A549 (cell line): ENCODE measurements around the gene EPHB1. TPM values are rescaled to one million over a fixed set of nuclear protein-coding genes. Genes with fewer than 3 reads are reported as not detected.

ENCODE experiments used
- ATAC-seq, 2 experiments: fragments of 200-7000 bp in 1 of 2; fragments of >200 bp in 1 of 2; cut with Nextera tagmentation in 1 of 2; cut with Tn5 transposase in 1 of 2; 3 replicates each; pipeline versions ENCODE4 v1.8.0 to v1.9.1; 2018 to 2020; ENCODE audit warnings: mild to moderate bottlenecking in 1 of 2, moderate library complexity in 1 of 2
- CTCF ChIA-PET: fragments of 300-600 bp; sonication (Branson Sonifier 250); formaldehyde crosslinking; extraction: SDS; loops from one replicate; lab custom pipeline; 2021; ENCODE audit warnings: antibody characterized with exemption, inconsistent platforms; lab: Yijun Ruan, JAX
- POLR2A ChIA-PET: fragments of 350-600 bp; formaldehyde crosslinking; extraction: SDS; loops from one replicate; lab custom pipeline; 2021; ENCODE audit warnings: antibody characterized with exemption, inconsistent platforms; lab: Yijun Ruan, JAX
- DNase-seq, 2 experiments: peaks; one replicate each; pipeline versions ENCODE4 v3.0.0 to v3.0.0-alpha.2; 2011 to 2016; ENCODE audit warnings: low read depth in 1 of 2, low spot score in 1 of 2
- FAIRE-seq: peaks from 2 replicates; lab custom pipeline; 2011; peaks lifted over from hg19 to GRCh38; lab: Jason Lieb, UNC
- H3K27ac ChIP-seq, 2 experiments: fragments of >200 bp; sonication (Bioruptor Twin); formaldehyde crosslinking; 3 replicates each; pipeline ENCODE4 v1.5.1; 2016 to 2017
- H3K4me1 ChIP-seq: fragments of >200 bp; sonication (Bioruptor Twin); formaldehyde crosslinking; 3 replicates; pipeline ENCODE4 v1.6.1; 2016
- H3K4me2 ChIP-seq: fragments of >200 bp; sonication (Bioruptor Twin); formaldehyde crosslinking; 3 replicates; pipeline ENCODE4 v1.6.1; 2016
- H3K4me3 ChIP-seq: fragments of >200 bp; sonication (Bioruptor Twin); formaldehyde crosslinking; 3 replicates; pipeline ENCODE4 v1.5.1; 2016
- H3K9me3 ChIP-seq: fragments of >200 bp; sonication (Bioruptor Twin); formaldehyde crosslinking; 3 replicates; pipeline ENCODE4 v1.6.1; 2016
- EP300 ChIP-seq, 2 experiments: fragments of >200 bp; sonication (Bioruptor Twin); formaldehyde crosslinking; IDR thresholded peaks; 2 replicates in 1 of 2; 3 replicates in 1 of 2; pipeline ENCODE4 v1.6.1; 2016 to 2017
- FOSB ChIP-seq: fragments of 250-450 bp; sonication (Bioruptor Pico); IDR thresholded peaks from 2 replicates; pipeline ENCODE4 v1.5.0; 2020; ENCODE audit warnings: mild to moderate bottlenecking, moderate library complexity
- FOSL2 ChIP-seq, 2 experiments: fragments of 450-650 bp in 1 of 2; fragments of >200 bp in 1 of 2; sonication (Bioruptor Twin) in 1 of 2; formaldehyde crosslinking; IDR thresholded peaks; 2 replicates each; pipeline versions ENCODE4 v1.5.0 to v1.6.1; 2016 to 2020; ENCODE audit warnings: mild to moderate bottlenecking in 1 of 2, moderate library complexity in 1 of 2
- FOXS1 ChIP-seq: fragments of 250-450 bp; sonication (Bioruptor Pico); IDR thresholded peaks from 2 replicates; pipeline ENCODE4 v1.5.0; 2020; ENCODE audit warnings: mild to moderate bottlenecking, moderate library complexity
- GATA3 ChIP-seq: IDR thresholded peaks from 2 replicates; pipeline ENCODE4 v1.6.1; 2012; ENCODE audit warnings: borderline replicate concordance
- HEYL ChIP-seq: fragments of 250-450 bp; sonication (Bioruptor Pico); IDR thresholded peaks from 2 replicates; pipeline ENCODE4 v1.8.0; 2021; ENCODE audit warnings: mild to moderate bottlenecking, moderate library complexity
- HOXA7 ChIP-seq: fragments of 250-450 bp; sonication (Bioruptor Pico); IDR thresholded peaks from 2 replicates; pipeline ENCODE4 v1.5.0; 2020; ENCODE audit warnings: mild to moderate bottlenecking, moderate library complexity
- HOXB5 ChIP-seq: fragments of 250-450 bp; sonication (Bioruptor Pico); IDR thresholded peaks from 2 replicates; pipeline ENCODE4 v1.5.0; 2020; ENCODE audit warnings: mild to moderate bottlenecking, moderate library complexity
- KDM1A ChIP-seq: fragments of 200-600 bp; sonication (generic); IDR thresholded peaks from 2 replicates; pipeline ENCODE4 v1.6.1; 2016; ENCODE audit warnings: low read depth, mild to moderate bottlenecking
- KDM5A ChIP-seq: fragments of 200-600 bp; sonication (generic); IDR thresholded peaks from 2 replicates; pipeline ENCODE4 v1.6.1; 2016; ENCODE audit warnings: antibody characterized with exemption, mild to moderate bottlenecking
- MAZ ChIP-seq: fragments of 150-350 bp; IDR thresholded peaks from 2 replicates; pipeline ENCODE4 v1.6.1; 2014; ENCODE audit warnings: antibody characterized with exemption, low read depth, low read length, borderline replicate concordance
- MYC ChIP-seq: IDR thresholded peaks from 2 replicates; pipeline ENCODE4 v1.6.1; 2012; ENCODE audit warnings: mild to moderate bottlenecking, inconsistent platforms, low read length, improper control_type of control experiment, borderline replicate concordance
- NPAS2 ChIP-seq: fragments of 250-450 bp; sonication (Bioruptor Pico); IDR thresholded peaks from 2 replicates; pipeline ENCODE4 v1.8.0; 2022; ENCODE audit warnings: mild to moderate bottlenecking, moderate library complexity, borderline replicate concordance
- RARB ChIP-seq: fragments of 250-450 bp; sonication (Bioruptor Pico); IDR thresholded peaks from 2 replicates; pipeline ENCODE4 v1.8.0; 2021; ENCODE audit warnings: mild to moderate bottlenecking, moderate library complexity
- RFX5 ChIP-seq: fragments of 450-650 bp; IDR thresholded peaks from 2 replicates; pipeline ENCODE4 v1.7.1; 2014; ENCODE audit warnings: antibody characterized with exemption, mild to moderate bottlenecking, moderate library complexity
- RNF2 ChIP-seq: fragments of 200-600 bp; sonication (generic); IDR thresholded peaks from 2 replicates; pipeline ENCODE4 v1.6.1; 2016; ENCODE audit warnings: low read depth, mild to moderate bottlenecking, antibody characterized with exemption, moderate library complexity, borderline replicate concordance
- SMC3 ChIP-seq: fragments of >200 bp; sonication (Bioruptor Twin); formaldehyde crosslinking; IDR thresholded peaks from 3 replicates; pipeline ENCODE4 v1.6.1; 2018; ENCODE audit warnings: inconsistent platforms
- TP53 ChIP-seq: fragments of 250-450 bp; sonication (Bioruptor Pico); IDR thresholded peaks from 2 replicates; pipeline ENCODE4 v1.5.0; 2021; ENCODE audit warnings: mild to moderate bottlenecking, moderate library complexity
- ZFP36 ChIP-seq: fragments of 450-650 bp; IDR thresholded peaks from 2 replicates; pipeline ENCODE4 v1.6.1; 2014; ENCODE audit warnings: borderline replicate concordance; ENCODE audit not compliant: partially characterized antibody
- WGBS: methylation state at CpG from one replicate; pipeline ENCODE4 v1.1.6; 2017; ENCODE audit errors: missing lambda C conversion rate; 5-methylcytosine and 5-hydroxymethylcytosine counted together
- polyA plus RNA-seq, 4 experiments: library from polyadenylated mRNA; depleted of rRNA in 3 of 4; stranded (reverse); fragments of >200 nt; fragmentation: RNase III in 1 of 4; extraction: RNeasy Plus Mini Kit Qiagen cat#74134 plus additional on column Dnase treatment in 1 of 4; gene quantifications; 2 replicates in 3 of 4; 3 replicates in 1 of 4; pipeline ENCODE4 v1.2.3, GENCODE V29; 2011 to 2017
- TF ChIP-seq, protein P1 (sequence below): fragments of 200-600 bp; sonication (generic); IDR thresholded peaks from 2 replicates; pipeline ENCODE4 v1.6.1; 2016; ENCODE audit warnings: antibody characterized with exemption, mild to moderate bottlenecking, moderate library complexity
- TF ChIP-seq, protein P2 (sequence below): IDR thresholded peaks from 2 replicates; pipeline ENCODE4 v1.6.1; 2012
- TF ChIP-seq, protein P3 (sequence below): IDR thresholded peaks from 2 replicates; pipeline ENCODE4 v1.6.1; 2012
- TF ChIP-seq, protein P4 (sequence below): fragments of >200 bp; sonication (Bioruptor Twin); formaldehyde crosslinking; IDR thresholded peaks from 2 replicates; pipeline ENCODE4 v1.6.1; 2016
- TF ChIP-seq, protein P5 (sequence below): fragments of >200 bp; sonication (Bioruptor Twin); formaldehyde crosslinking; IDR thresholded peaks from 3 replicates; pipeline ENCODE4 v1.6.1; 2016

Gene EPHB1
- polyA plus RNA-seq, 2 of the 4 experiments (the other 2 are of a cell fraction), result 0.18 to 0.21 TPM

DNA sequence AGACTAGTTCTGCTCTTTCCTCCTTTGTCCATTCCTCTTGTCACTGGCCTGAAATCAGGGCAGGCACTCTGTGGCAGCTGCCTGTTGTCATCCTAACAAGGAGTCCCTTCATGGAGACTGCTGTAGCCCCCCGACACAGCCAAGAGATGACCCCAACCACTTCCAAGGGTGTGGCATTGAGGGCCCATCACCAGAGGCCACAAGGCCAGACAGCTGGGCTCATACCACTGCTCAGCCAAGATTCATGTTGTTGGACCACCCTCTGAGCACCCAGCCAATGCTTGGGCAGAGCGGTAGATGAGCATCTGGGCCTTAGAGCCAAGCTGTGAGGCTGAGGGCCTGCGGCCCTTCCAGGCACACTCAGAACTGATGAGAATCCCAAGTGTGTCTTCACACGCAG lies 85.4 kb downstream of the EPHB1 start:
- no peak overlapping the region for H3K4me2 ChIP-seq
- H3K27ac ChIP-seq, result no peak overlapping the region
- DNase-seq, result no peak
- no CpG with 5 or more reads among the region's 4 CpGs for whole genome bisulfite sequencing
- no peak for FAIRE-seq
- H3K4me1 ChIP-seq, result no peaks in the 10 kb centered on the region
- TF ChIP-seq NPAS2 (CRISPR knock-in tag) (no peak), RNF2 (no peak), EP300 (IDR thresholded peaks at IDR 0.05) (no peak), RARB (CRISPR knock-in tag) (no peak), SMC3 (no peak), FOXS1 (CRISPR knock-in tag) (no peak), KDM1A (no peak), MYC (no peak)
- TF ChIP-seq, protein P1, sequence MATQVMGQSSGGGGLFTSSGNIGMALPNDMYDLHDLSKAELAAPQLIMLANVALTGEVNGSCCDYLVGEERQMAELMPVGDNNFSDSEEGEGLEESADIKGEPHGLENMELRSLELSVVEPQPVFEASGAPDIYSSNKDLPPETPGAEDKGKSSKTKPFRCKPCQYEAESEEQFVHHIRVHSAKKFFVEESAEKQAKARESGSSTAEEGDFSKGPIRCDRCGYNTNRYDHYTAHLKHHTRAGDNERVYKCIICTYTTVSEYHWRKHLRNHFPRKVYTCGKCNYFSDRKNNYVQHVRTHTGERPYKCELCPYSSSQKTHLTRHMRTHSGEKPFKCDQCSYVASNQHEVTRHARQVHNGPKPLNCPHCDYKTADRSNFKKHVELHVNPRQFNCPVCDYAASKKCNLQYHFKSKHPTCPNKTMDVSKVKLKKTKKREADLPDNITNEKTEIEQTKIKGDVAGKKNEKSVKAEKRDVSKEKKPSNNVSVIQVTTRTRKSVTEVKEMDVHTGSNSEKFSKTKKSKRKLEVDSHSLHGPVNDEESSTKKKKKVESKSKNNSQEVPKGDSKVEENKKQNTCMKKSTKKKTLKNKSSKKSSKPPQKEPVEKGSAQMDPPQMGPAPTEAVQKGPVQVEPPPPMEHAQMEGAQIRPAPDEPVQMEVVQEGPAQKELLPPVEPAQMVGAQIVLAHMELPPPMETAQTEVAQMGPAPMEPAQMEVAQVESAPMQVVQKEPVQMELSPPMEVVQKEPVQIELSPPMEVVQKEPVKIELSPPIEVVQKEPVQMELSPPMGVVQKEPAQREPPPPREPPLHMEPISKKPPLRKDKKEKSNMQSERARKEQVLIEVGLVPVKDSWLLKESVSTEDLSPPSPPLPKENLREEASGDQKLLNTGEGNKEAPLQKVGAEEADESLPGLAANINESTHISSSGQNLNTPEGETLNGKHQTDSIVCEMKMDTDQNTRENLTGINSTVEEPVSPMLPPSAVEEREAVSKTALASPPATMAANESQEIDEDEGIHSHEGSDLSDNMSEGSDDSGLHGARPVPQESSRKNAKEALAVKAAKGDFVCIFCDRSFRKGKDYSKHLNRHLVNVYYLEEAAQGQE, result no peak
- POLR2A ChIA-PET, result no interaction called here
- ATAC-seq, result no peak
- no peak overlapping the region for H3K4me3 ChIP-seq
- CTCF ChIA-PET, result no interaction called here
- H3K9me3 ChIP-seq, result no peaks in the 10 kb centered on the region

DNA sequence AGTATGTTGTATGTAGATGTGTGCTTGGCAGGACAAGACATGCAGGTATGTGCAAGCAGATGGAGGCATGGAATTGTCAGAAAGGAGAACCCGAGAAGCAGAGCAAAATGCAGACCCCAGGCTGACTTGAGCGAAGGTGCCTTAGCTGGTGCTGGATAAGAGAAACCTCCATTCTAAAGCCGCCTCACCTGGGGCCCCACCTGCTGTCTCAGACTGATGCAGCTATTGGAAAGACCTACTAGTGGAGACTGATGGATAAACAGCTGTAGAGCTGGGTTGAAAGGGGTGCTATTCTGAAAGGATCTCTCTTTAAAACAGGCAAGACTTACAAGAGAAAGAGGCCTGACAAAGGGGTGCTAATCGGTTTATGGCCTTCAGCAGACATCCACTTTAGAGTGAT lies 86.2 kb downstream of the EPHB1 start:
- FAIRE-seq (no peak), DNase-seq (no peak), ATAC-seq (no peak)
- H3K27ac ChIP-seq, result no peak overlapping the region
- H3K9me3 ChIP-seq, result no peaks in the 10 kb centered on the region
- H3K4me1 ChIP-seq, result no peaks in the 10 kb centered on the region
- WGBS, result 6% methylated on average over 4 of the region's 4 CpGs
- no peak overlapping the region for H3K4me3 ChIP-seq
- TF ChIP-seq FOSB (CRISPR knock-in tag) (no peak), HOXA7 (CRISPR knock-in tag) (no peak), KDM5A (no peak)
- ChIA-PET POLR2A (no interaction called here), CTCF (no interaction called here)
- H3K4me2 ChIP-seq, result no peak overlapping the region

DNA sequence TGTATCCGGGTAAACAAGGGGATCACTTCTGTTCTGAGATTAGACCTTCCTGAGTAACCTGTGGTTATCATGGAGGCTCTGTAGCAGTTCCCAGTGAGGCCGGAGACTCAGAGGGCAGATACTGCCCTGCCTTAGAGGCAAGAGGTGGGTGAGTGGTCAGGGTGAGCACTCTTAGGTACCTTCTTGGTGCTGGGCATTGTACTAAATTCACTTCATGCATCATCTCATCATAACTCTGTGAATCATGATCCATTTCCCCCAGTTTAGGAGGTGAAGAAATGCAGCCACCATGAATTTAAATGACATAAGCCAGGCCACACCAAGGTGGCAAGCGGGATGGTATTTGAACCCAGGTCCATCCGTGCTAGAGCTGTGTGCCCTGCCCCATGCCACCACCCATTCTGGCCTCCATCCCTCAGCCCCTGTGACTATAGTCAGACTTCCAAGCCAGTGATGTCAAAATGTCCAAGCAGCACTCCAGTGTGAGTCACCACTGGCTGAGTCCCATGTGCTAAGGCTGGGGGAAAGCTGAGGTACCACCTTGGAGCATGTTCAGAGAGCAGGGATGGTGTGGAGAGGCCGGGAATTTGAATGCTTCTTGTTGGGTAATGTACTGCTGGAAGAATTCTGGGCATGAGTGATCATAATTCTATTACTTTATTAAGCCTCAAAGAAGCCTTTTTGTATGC lies 88.8 kb downstream of the EPHB1 start:
- Histone ChIP-seq H3K4me3 (no peak overlapping the region), H3K9me3 (no peaks in the 10 kb centered on the region), H3K27ac (no peak overlapping the region), H3K4me2 (no peak overlapping the region), H3K4me1 (no peaks in the 10 kb centered on the region)
- DNase-seq, result no peak
- FAIRE-seq, result no peak
- ChIA-PET CTCF (no interaction called here), POLR2A (no interaction called here)
- 15% methylated on average over 3 of the region's 5 CpGs for WGBS
- ATAC-seq, result no peak
- TF ChIP-seq RFX5 (no peak), HEYL (CRISPR knock-in tag) (no peak), GATA3 (no peak), ZFP36 (no peak), MAZ (no peak), TP53 (no peak), FOSL2 (IDR thresholded peaks at IDR 0.05) (no peak), FOSL2 (CRISPR knock-in tag; IDR thresholded peaks at IDR 0.05) (no peak), KDM5A (no peak), HOXB5 (no peak)
- TF ChIP-seq, protein P1, result no peak
- TF ChIP-seq, protein P2, sequence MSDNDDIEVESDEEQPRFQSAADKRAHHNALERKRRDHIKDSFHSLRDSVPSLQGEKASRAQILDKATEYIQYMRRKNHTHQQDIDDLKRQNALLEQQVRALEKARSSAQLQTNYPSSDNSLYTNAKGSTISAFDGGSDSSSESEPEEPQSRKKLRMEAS, result no peak
- TF ChIP-seq, protein P3, sequence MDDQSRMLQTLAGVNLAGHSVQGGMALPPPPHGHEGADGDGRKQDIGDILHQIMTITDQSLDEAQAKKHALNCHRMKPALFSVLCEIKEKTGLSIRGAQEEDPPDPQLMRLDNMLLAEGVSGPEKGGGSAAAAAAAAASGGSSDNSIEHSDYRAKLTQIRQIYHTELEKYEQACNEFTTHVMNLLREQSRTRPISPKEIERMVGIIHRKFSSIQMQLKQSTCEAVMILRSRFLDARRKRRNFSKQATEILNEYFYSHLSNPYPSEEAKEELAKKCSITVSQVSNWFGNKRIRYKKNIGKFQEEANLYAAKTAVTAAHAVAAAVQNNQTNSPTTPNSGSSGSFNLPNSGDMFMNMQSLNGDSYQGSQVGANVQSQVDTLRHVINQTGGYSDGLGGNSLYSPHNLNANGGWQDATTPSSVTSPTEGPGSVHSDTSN, result no peak
- TF ChIP-seq, protein P4, sequence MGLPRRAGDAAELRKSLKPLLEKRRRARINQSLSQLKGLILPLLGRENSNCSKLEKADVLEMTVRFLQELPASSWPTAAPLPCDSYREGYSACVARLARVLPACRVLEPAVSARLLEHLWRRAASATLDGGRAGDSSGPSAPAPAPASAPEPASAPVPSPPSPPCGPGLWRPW, result no peak
- TF ChIP-seq, protein P5, sequence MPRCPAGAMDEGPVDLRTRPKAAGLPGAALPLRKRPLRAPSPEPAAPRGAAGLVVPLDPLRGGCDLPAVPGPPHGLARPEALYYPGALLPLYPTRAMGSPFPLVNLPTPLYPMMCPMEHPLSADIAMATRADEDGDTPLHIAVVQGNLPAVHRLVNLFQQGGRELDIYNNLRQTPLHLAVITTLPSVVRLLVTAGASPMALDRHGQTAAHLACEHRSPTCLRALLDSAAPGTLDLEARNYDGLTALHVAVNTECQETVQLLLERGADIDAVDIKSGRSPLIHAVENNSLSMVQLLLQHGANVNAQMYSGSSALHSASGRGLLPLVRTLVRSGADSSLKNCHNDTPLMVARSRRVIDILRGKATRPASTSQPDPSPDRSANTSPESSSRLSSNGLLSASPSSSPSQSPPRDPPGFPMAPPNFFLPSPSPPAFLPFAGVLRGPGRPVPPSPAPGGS, result no peak
